Lower leg skin (tissue), 3 donors: ENCODE measurements around the gene SLC49A3.

Source experiments
- CTCF ChIP-seq, 3 donors: fragments of 450-650 bp; IDR thresholded peaks; one replicate each; pipeline ENCODE4 v1.5.1; 2016; ENCODE audit warnings: antibody characterized with exemption in 3 of 3, mild to moderate bottlenecking in 3 of 3, moderate library complexity in 2 of 3
- POLR2A ChIP-seq, 2 donors: fragments of 450-650 bp; IDR thresholded peaks; one replicate each; pipeline ENCODE4 v1.6.1; 2016 to 2017; ENCODE audit warnings: antibody characterized with exemption in 2 of 2, mild to moderate bottlenecking in 1 of 2, moderate library complexity in 1 of 2

- no peak for TF ChIP-seq CTCF (IDR thresholded peaks at IDR 0.05)
- TF ChIP-seq POLR2A (IDR thresholded peaks at IDR 0.05), result no peak
Observed at GRCh38 chr4:720111-720860, 31.3 kb upstream of the SLC49A3 start.
